GM12878 (cell line): Measurements from ENCODE around the gene ATG3. TPM values are rescaled to one million over a fixed set of nuclear protein-coding genes. Genes with fewer than 3 reads are reported as not detected.

Experiments
- ATAC-seq: fragments of 200-7000 bp; cut with Tn5 transposase; 3 replicates; pipeline ENCODE4 v1.9.1; 2020; ENCODE audit warnings: mild to moderate bottlenecking, moderate library complexity
- BruUV-seq: library from RNA; stranded (reverse); fragments of 400-500 nt; replicated peaks from 2 replicates; lab custom pipeline; 2021; lab: Mats Ljungman, UMichigan
- CTCF ChIA-PET: fragments of 300-600 bp; sonication (Branson Sonifier 250); formaldehyde crosslinking; extraction: SDS; loops from one replicate; lab custom pipeline; 2021; ENCODE audit warnings: inconsistent platforms; lab: Yijun Ruan, JAX
- POLR2A ChIA-PET: fragments of 350-600 bp; formaldehyde crosslinking; extraction: SDS; loops from one replicate; lab custom pipeline; 2021; ENCODE audit warnings: inconsistent platforms; lab: Charles Lee
- RAD21 ChIA-PET: fragments of 300-600 bp; sonication (Branson Sonifier 250); formaldehyde crosslinking; loops from one replicate; lab custom pipeline; 2023; ENCODE audit warnings: antibody characterized with exemption; ENCODE audit not compliant: unreplicated experiment; lab: Charles Lee
- SMC1A ChIA-PET: fragments of 300-600 bp; sonication (Branson Sonifier 250); formaldehyde crosslinking; loops from one replicate; lab custom pipeline; 2023; ENCODE audit not compliant: unreplicated experiment, uncharacterized antibody; lab: Charles Lee
- DNase-seq: peaks from one replicate; pipeline ENCODE4 v3.0.0-alpha.2; 2011; ENCODE audit warnings: low read depth, low spot score
- FAIRE-seq: peaks from 3 replicates; lab custom pipeline; 2011; peaks lifted over from hg19 to GRCh38; lab: Jason Lieb, UNC
- H2AFZ ChIP-seq: 2 replicates; pipeline ENCODE4 v1.6.0; 2011; ENCODE audit warnings: low read depth, low read length, control low read depth; ENCODE audit not compliant: control insufficient read depth
- H3K27ac ChIP-seq: 2 replicates; pipeline ENCODE4 v1.5.1; 2011; ENCODE audit warnings: control low read depth; ENCODE audit not compliant: control insufficient read depth, insufficient read depth
- H3K27me3 ChIP-seq, 2 experiments: replicated peaks in 1 of 2; 2 replicates each; pipeline versions ENCODE4 v1.6.0 to v1.6.1; 2011; ENCODE audit warnings: low read length in 1 of 2; ENCODE audit not compliant: control insufficient read depth in 2 of 2, insufficient read depth in 2 of 2
- H3K36me3 ChIP-seq, 2 experiments: 2 replicates each; pipeline ENCODE4 v1.5.1; 2011; ENCODE audit warnings: low read length in 1 of 2; ENCODE audit not compliant: control insufficient read depth in 2 of 2, insufficient read depth in 2 of 2
- H3K4me1 ChIP-seq: 2 replicates; pipeline ENCODE4 v1.6.1; 2011; ENCODE audit warnings: mild to moderate bottlenecking, low read length, moderate library complexity, mixed read lengths; ENCODE audit not compliant: control insufficient read depth, insufficient read depth
- H3K4me2 ChIP-seq: 2 replicates; pipeline ENCODE4 v1.6.0; 2011; ENCODE audit warnings: control low read depth; ENCODE audit not compliant: control insufficient read depth, insufficient read depth
- H3K4me3 ChIP-seq: fragments of 200-600 bp; sonication (generic); 2 replicates; pipeline ENCODE4 v1.5.1; 2016
- H3K79me2 ChIP-seq: 2 replicates; pipeline ENCODE4 v1.6.0; 2011; ENCODE audit warnings: low read length; ENCODE audit not compliant: control insufficient read depth, insufficient read depth
- H3K9ac ChIP-seq: 2 replicates; pipeline ENCODE4 v1.8.0; 2011; ENCODE audit warnings: low read length, control low read depth, mixed read lengths; ENCODE audit not compliant: control insufficient read depth, insufficient read depth
- H3K9me3 ChIP-seq: replicated peaks from 3 replicates; pipeline ENCODE4 v1.5.1; 2011; ENCODE audit warnings: mild to moderate bottlenecking, low read length; ENCODE audit not compliant: control insufficient read depth, insufficient read depth
- H4K20me1 ChIP-seq: 2 replicates; pipeline ENCODE4 v1.6.0; 2011; ENCODE audit not compliant: control insufficient read depth, insufficient read depth
- DPF2 ChIP-seq: fragments of 450-650 bp; IDR thresholded peaks from 2 replicates; pipeline ENCODE4 v1.6.1; 2017; ENCODE audit warnings: mild to moderate bottlenecking
- HCFC1 ChIP-seq: fragments of 150-350 bp; IDR thresholded peaks from 2 replicates; pipeline ENCODE4 v1.6.1; 2014; ENCODE audit warnings: low read length
- IKZF1 ChIP-seq: fragments of 450-650 bp; conservative IDR thresholded peaks from 2 replicates; pipeline ENCODE4 v1.6.1; 2017; ENCODE audit warnings: antibody characterized with exemption, mild to moderate bottlenecking
- NR2C1 ChIP-seq: fragments of 450-650 bp; IDR thresholded peaks from 2 replicates; pipeline ENCODE4 v1.6.1; 2017; ENCODE audit warnings: antibody characterized with exemption, mild to moderate bottlenecking, moderate library complexity
- STAT3 ChIP-seq: IDR thresholded peaks from 2 replicates; pipeline ENCODE4 v1.6.1; 2011; ENCODE audit warnings: low read depth, low read length, improper control_type of control experiment
- USF1 ChIP-seq: IDR thresholded peaks from 2 replicates; pipeline ENCODE4 v1.6.1; 2011; ENCODE audit warnings: borderline replicate concordance, low read depth, mild to moderate bottlenecking, moderate library complexity, mixed read lengths, low read length; ENCODE audit not compliant: insufficient read depth; ENCODE audit errors: extremely low read length
- YY1 ChIP-seq: IDR thresholded peaks from 2 replicates; pipeline ENCODE4 v1.6.1; 2011; ENCODE audit warnings: low read depth, mild to moderate bottlenecking, low read length
- WGBS: methylation state at CpG from one replicate; pipeline ENCODE4 v1.1.6; 2016; ENCODE audit warnings: low lambda C conversion rate; ENCODE audit not compliant: insufficient replicate concordance, insufficient coverage; ENCODE audit errors: missing lambda C conversion rate; 5-methylcytosine and 5-hydroxymethylcytosine counted together
- in situ Hi-C: fragments of 300-500 bp; cut with MboI; formaldehyde crosslinking; loops from 9 replicates; pipeline ENCODE4 v1.14.3; 2018; ENCODE audit warnings: mixed read lengths
- intact Hi-C: fragments of 100-400 bp; cut with micrococcal nuclease; formaldehyde crosslinking; loops from one replicate; pipeline ENCODE4 v1.14.2; 2022; ENCODE audit not compliant: unreplicated experiment
- polyA plus RNA-seq, 11 experiments: library from polyadenylated mRNA; depleted of rRNA in 4 of 11; unstranded in 6 of 11; stranded (reverse) in 5 of 11; fragments of >200 nt; fragmentation: Nextera tagmentation in 4 of 11; fragmentation: Illumina TruSeq in 1 of 11; extraction: Ambion mirVana in 4 of 11; extraction: Trizol in 1 of 11; gene quantifications; 1 replicate in 1 of 11; 2 replicates in 10 of 11; pipeline versions ENCODE4 v1.2.1 to v1.2.3, GENCODE V29; 2011 to 2016; ENCODE audit warnings: inconsistent platforms in 2 of 11, missing spikeins in 2 of 11, low read depth in 1 of 11
- total RNA-seq, 4 experiments: library from RNA; depleted of rRNA in 3 of 4; stranded (reverse); fragments of >200 nt in 3 of 4; fragmentation: Illumina TruSeq in 1 of 4; extraction: Trizol in 1 of 4; gene quantifications; 2 replicates each; pipeline versions ENCODE4 v1.2.1 to v1.2.3, GENCODE V29; 2013 to 2021
- TF ChIP-seq, protein P1 (sequence below): fragments of 450-650 bp; IDR thresholded peaks from 2 replicates; pipeline ENCODE4 v1.6.1; 2017; ENCODE audit warnings: low read depth, mild to moderate bottlenecking, moderate library complexity

ATG3 gene
- total and polyA plus RNA-seq, 10 of the 15 experiments (the other 5 are each of a cell fraction or from before 2014, with no cell fraction given) = 49.8 to 97.0 (median 63.6) TPM

DNA sequence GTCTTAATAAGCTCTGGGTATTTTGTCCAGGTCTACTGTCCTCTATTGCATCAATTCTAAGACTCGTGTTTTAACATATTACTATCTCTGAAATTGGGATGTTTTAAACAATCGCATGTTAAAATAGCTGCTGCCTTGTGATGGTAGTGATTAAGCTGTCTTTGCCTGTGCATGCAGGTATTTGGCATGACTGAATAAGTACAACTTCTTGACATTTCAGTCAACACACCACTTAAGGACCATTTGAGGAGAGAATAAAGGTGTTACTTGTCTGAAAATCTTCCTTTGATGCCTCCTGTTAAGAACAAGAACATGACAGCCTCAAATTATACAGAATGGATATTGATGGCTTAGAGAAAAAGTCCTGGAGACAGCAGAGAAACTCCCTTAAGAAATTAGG lies 33.1 kb upstream of the ATG3 start:
- ChIA-PET POLR2A (no interaction called here), RAD21 (no interaction called here), CTCF (interaction anchor here (0.9 to 5.3 kb wide), 2 partner anchors 12 to 470 kb away, joined by 3 to 23 read pairs; no protein-coding TSS in a partner anchor), SMC1A (interaction anchor here (0.9 kb wide), 1 partner anchor 182 kb away, joined by 3 read pairs; no protein-coding TSS in a partner anchor)
- Histone ChIP-seq H3K9me3 (no peaks in the 10 kb centered on the region; the same call in 2 of the 3 replicates), H3K4me2 (no peak overlapping the region), H3K4me3 (no peak overlapping the region), H4K20me1 (no peaks in the 10 kb centered on the region), H3K27me3 (no peaks in the 10 kb centered on the region), H3K27ac (no peak overlapping the region), H3K9ac (no peak overlapping the region), H3K36me3 (no peaks in the 10 kb centered on the region), H3K4me1 (no peaks in the 10 kb centered on the region), H3K79me2 (no peaks in the 10 kb centered on the region), H2AFZ (no peak overlapping the region)
- DNase-seq (no peak), ATAC-seq (no peak), FAIRE-seq (peak; percentile 56)
- in situ Hi-C loops (no loop called here), intact Hi-C loops (no loop called here)
- BruUV-seq = no TSS peak
- 98% methylated on average over 2 of the region's 2 CpGs for WGBS
- TF ChIP-seq IKZF1 = no peak
- no peak for TF ChIP-seq HCFC1
- no peak for TF ChIP-seq DPF2
- TF ChIP-seq YY1 = no peak
- no peak for TF ChIP-seq STAT3
- TF ChIP-seq USF1 = no peak
- TF ChIP-seq, protein P1, sequence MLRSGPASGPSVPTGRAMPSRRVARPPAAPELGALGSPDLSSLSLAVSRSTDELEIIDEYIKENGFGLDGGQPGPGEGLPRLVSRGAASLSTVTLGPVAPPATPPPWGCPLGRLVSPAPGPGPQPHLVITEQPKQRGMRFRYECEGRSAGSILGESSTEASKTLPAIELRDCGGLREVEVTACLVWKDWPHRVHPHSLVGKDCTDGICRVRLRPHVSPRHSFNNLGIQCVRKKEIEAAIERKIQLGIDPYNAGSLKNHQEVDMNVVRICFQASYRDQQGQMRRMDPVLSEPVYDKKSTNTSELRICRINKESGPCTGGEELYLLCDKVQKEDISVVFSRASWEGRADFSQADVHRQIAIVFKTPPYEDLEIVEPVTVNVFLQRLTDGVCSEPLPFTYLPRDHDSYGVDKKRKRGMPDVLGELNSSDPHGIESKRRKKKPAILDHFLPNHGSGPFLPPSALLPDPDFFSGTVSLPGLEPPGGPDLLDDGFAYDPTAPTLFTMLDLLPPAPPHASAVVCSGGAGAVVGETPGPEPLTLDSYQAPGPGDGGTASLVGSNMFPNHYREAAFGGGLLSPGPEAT = no peak
- TF ChIP-seq NR2C1 = no peak
